Measurements from ENCODE around the gene PROM2.

The PROM2 gene

GRCh38 chr2:95334916-95335641 lies 60.8 kb downstream of the PROM2 start:
- no peak overlapping the region for H3K4me2 ChIP-seq (ENCODE audit: low read depth, low read length, poor library complexity, severe bottlenecking)
- H4K20me1 ChIP-seq (ENCODE audit: low read depth, low read length): no peaks in the 10 kb centered on the region
- no peaks in the 10 kb centered on the region for H3K9me3 ChIP-seq (ENCODE audit: insufficient read depth, low read length)
- no peaks in the 10 kb centered on the region for H3K79me2 ChIP-seq (ENCODE audit: insufficient read depth, low read length)
- H3K4me3 ChIP-seq (ENCODE audit: insufficient read depth, low read length, poor library complexity, severe bottlenecking): no peak overlapping the region
- no peaks in the 10 kb centered on the region for H3K36me3 ChIP-seq (ENCODE audit: low read length)
- H3K27ac ChIP-seq (ENCODE audit: low read depth, low read length): no peak overlapping the region
- no peak overlapping the region for H2AFZ ChIP-seq (ENCODE audit: low read depth, low read length, severe bottlenecking)
- no peak for TF ChIP-seq EZH2phosphoT487 (conservative IDR thresholded peaks at IDR 0.05; ENCODE audit: low read length)
- no peak for TF ChIP-seq CTCF (IDR thresholded peaks at IDR 0.05; ENCODE audit: insufficient read depth, low read length, poor library complexity, severe bottlenecking)
- no peaks in the 10 kb centered on the region for H3K9me2 ChIP-seq (replicated peaks; ENCODE audit: insufficient read depth, low read length)
- no peaks in the 10 kb centered on the region for H3K27me3 ChIP-seq (ENCODE audit: low read length)
- H3K9ac ChIP-seq (ENCODE audit: low read length): no peak overlapping the region
- H3F3A ChIP-seq (ENCODE audit: insufficient read depth): no peaks in the 10 kb centered on the region

DNA sequence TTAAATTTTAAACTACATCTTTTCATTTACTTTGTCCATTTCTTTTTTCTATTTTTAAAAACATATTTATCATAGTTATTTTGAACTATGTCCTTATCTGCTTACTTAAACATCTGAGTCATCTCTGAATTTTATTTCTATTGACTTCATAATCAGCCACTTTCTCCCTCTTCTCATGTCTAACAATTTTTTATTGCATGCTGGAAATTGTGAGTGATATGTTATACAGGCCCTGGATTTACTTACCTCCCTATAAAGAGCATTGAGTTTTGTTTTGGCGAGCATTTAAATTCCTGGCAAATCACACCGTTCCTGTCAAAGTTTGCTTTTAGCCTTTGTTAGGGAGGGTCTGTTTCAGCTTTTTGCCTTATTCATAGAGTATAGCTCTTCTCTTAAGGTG lies 62.2 kb downstream of the PROM2 start:
- Histone ChIP-seq H3K4me3 (ENCODE audit: insufficient read depth, low read length, poor library complexity, severe bottlenecking) (no peak overlapping the region), H3K9ac (ENCODE audit: low read length) (no peak overlapping the region), H4K20me1 (ENCODE audit: low read depth, low read length) (no peaks in the 10 kb centered on the region), H3K27ac (ENCODE audit: low read depth, low read length) (no peak overlapping the region), H3K36me3 (ENCODE audit: low read length) (no peaks in the 10 kb centered on the region), H3K27me3 (ENCODE audit: low read length) (no peaks in the 10 kb centered on the region), H3K9me2 (replicated peaks; ENCODE audit: insufficient read depth, low read length) (no peaks in the 10 kb centered on the region), H2AFZ (ENCODE audit: low read depth, low read length, severe bottlenecking) (no peak overlapping the region), H3K4me2 (ENCODE audit: low read depth, low read length, poor library complexity, severe bottlenecking) (no peak overlapping the region), H3F3A (ENCODE audit: insufficient read depth) (no peaks in the 10 kb centered on the region), H3K9me3 (ENCODE audit: insufficient read depth, low read length) (no peaks in the 10 kb centered on the region), H3K79me2 (ENCODE audit: insufficient read depth, low read length) (no peaks in the 10 kb centered on the region)
- TF ChIP-seq EZH2phosphoT487 (conservative IDR thresholded peaks at IDR 0.05; ENCODE audit: low read length) (no peak), CTCF (IDR thresholded peaks at IDR 0.05; ENCODE audit: insufficient read depth, low read length, poor library complexity, severe bottlenecking) (no peak)

DNA sequence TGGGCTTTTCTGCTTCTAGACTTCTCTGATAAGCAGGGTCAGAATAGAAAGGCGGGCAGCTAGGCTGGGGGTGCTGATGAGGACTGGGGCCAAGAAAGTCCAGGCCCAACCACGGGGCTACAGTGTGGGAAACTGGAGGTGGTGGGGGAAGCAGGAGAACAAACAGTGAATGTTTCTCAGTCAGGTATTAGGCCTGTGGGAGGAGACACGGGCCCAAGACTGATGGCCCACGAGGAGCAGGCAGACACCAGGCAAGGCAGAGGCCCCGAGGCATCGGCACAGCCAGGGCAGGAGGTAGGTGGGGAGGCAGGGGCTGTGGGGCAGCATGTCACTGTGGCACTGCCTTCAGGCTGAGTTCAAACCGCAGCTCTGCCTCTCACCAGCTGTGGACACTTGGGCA lies 63.6 kb downstream of the PROM2 start:
- Histone ChIP-seq H4K20me1 (ENCODE audit: low read depth, low read length) (no peaks in the 10 kb centered on the region), H3K79me2 (ENCODE audit: insufficient read depth, low read length) (no peaks in the 10 kb centered on the region), H3K27ac (ENCODE audit: low read depth, low read length) (no peak overlapping the region), H3F3A (ENCODE audit: insufficient read depth) (no peaks in the 10 kb centered on the region), H3K9me3 (ENCODE audit: insufficient read depth, low read length) (no peaks in the 10 kb centered on the region), H3K9me2 (replicated peaks; ENCODE audit: insufficient read depth, low read length) (no peaks in the 10 kb centered on the region), H3K36me3 (ENCODE audit: low read length) (no peaks in the 10 kb centered on the region), H3K27me3 (ENCODE audit: low read length) (no peaks in the 10 kb centered on the region), H2AFZ (ENCODE audit: low read depth, low read length, severe bottlenecking) (no peak overlapping the region), H3K9ac (ENCODE audit: low read length) (no peak overlapping the region), H3K4me3 (ENCODE audit: insufficient read depth, low read length, poor library complexity, severe bottlenecking) (no peak overlapping the region), H3K4me2 (ENCODE audit: low read depth, low read length, poor library complexity, severe bottlenecking) (no peak overlapping the region)
- no peak for TF ChIP-seq EZH2phosphoT487 (conservative IDR thresholded peaks at IDR 0.05; ENCODE audit: low read length)
- TF ChIP-seq CTCF (IDR thresholded peaks at IDR 0.05; ENCODE audit: insufficient read depth, low read length, poor library complexity, severe bottlenecking): no peak

Measured in SU-DHL-6 (cell line).